Measurements from ENCODE around the gene RELCH.
"Not testable (repeated sequence)": the region's sequence is repeated elsewhere in the genome, so short reads cannot be mapped to it uniquely, and the experiment has no call there.

The RELCH gene, protein sequence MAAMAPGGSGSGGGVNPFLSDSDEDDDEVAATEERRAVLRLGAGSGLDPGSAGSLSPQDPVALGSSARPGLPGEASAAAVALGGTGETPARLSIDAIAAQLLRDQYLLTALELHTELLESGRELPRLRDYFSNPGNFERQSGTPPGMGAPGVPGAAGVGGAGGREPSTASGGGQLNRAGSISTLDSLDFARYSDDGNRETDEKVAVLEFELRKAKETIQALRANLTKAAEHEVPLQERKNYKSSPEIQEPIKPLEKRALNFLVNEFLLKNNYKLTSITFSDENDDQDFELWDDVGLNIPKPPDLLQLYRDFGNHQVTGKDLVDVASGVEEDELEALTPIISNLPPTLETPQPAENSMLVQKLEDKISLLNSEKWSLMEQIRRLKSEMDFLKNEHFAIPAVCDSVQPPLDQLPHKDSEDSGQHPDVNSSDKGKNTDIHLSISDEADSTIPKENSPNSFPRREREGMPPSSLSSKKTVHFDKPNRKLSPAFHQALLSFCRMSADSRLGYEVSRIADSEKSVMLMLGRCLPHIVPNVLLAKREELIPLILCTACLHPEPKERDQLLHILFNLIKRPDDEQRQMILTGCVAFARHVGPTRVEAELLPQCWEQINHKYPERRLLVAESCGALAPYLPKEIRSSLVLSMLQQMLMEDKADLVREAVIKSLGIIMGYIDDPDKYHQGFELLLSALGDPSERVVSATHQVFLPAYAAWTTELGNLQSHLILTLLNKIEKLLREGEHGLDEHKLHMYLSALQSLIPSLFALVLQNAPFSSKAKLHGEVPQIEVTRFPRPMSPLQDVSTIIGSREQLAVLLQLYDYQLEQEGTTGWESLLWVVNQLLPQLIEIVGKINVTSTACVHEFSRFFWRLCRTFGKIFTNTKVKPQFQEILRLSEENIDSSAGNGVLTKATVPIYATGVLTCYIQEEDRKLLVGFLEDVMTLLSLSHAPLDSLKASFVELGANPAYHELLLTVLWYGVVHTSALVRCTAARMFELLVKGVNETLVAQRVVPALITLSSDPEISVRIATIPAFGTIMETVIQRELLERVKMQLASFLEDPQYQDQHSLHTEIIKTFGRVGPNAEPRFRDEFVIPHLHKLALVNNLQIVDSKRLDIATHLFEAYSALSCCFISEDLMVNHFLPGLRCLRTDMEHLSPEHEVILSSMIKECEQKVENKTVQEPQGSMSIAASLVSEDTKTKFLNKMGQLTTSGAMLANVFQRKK

DNA sequence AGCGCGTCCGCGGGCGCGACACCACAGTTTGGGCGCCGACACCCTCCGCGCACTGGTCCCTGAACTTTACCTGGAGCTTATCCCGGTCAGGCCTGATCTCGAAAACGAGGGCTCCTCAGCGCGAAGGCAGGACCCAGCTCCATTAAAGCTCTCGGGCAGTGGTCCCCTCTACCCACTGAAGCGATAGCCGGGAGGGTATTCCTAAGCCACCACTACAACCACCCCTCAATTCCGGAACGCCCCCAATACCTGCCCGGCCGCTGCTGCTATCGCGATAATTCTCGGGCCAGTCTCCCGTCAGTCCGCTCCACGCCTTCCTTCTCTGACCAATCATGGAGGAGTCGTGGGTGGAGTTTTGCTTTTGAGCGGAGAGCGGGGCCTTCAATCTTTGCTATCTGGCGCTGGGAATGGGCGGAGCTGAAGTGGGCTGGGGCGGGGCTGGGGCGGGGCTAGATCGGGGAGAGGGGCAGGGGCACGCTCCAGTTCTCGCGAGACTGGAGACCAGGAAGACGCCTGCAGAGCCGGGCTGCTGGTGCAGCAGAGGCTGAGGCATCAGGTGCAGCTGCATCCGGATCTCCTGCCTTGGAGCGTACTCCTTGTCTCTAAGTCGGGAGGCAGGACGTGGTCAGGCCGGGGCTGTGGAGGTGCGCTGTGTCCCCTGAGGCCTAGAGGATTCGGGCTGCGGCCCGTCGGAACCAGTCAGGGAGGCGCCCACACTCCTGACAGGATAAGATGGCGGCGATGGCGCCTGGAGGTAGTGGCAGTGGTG lies at the start of gene RELCH, which contains the start of gene PIGN:
RELCH (plus strand) TSS at position 482 of the 769 bp plus-strand sequence; CDS start at position 733, 251 bp downstream.
PIGN (minus strand) TSS at position 283 of the 769 bp plus-strand sequence. CDS start 25,703 bp downstream, outside the sequence.
- in situ Hi-C loops (cut with HindIII; ENCODE audit: low sequenced_read_pairs), result no loop called here

DNA sequence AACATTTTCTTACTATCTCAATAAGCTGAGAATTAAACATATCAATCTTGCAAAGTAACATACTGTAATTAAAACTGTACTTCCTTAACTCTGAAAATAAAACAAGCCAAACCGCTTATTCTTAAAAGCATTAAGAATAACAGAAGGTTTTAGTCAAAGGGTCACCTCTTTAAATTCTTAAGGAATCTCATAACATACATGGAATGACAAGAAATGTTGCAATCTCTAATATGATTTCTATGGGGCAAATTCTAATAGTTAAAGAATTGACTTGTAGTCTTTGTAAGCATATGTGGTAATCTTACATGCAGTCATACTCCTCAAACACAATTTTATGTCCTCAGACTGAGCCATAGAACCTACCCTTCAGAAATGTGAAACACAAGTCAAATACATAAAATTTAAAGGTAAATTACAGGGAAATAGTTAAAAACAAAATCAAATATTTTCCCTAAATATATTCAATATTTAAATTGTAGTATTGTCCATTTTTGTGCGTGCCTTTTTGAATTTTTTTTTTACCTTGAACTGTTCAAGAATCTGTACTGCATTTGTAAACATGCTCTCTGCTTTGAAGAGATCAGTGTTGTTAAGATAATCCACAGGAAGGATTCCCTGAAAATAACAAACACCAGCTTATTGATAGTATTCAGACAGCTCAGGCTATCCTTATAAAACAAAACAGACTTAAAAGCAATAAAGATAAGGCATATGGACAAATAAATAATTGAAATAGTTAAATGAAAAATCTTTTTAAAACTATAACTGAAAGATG lies 48.4 kb upstream of the RELCH start:
- in situ Hi-C loops (cut with HindIII; ENCODE audit: low sequenced_read_pairs), result no loop called here

DNA sequence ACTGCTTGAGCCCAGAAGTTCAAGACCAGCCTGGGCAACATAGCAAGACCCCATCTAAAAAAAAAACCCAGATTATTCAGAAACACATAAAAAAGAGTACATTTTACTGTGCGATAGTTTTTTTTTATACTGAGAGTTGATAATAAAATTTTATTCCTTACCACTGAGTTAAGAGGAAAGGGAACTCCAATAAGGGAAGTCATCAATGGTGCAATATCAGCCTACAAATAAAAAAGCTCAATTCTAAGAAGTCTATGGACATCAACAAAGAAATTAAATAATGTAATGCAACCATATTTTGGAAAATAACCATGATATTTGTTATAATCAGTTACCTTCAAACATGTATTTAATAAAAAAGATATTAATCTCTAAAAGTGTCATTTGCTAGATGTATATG lies 46.8 kb upstream of the RELCH start:
- in situ Hi-C loops (cut with HindIII; ENCODE audit: low sequenced_read_pairs), result no loop called here

DNA sequence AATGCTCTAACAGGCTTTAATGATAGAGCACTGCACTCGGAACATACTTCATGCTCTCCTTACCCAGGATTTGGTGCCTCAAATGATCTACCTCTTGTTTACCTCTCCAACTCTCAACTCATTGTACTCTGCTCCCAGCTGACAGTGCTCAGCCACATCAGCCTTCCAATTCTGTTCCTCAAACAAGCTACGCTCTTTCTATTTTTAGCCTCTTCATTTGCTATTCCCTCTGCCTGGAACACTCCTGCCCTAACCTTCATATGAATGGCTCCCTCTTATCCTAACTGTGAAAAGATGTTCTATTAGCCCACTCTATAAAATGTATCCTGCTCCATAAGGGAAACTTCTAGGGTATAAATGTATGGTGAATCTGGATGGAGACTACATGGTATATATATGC lies 42.7 kb upstream of the RELCH start:
- in situ Hi-C loops (cut with HindIII; ENCODE audit: low sequenced_read_pairs), result no loop called here

DNA sequence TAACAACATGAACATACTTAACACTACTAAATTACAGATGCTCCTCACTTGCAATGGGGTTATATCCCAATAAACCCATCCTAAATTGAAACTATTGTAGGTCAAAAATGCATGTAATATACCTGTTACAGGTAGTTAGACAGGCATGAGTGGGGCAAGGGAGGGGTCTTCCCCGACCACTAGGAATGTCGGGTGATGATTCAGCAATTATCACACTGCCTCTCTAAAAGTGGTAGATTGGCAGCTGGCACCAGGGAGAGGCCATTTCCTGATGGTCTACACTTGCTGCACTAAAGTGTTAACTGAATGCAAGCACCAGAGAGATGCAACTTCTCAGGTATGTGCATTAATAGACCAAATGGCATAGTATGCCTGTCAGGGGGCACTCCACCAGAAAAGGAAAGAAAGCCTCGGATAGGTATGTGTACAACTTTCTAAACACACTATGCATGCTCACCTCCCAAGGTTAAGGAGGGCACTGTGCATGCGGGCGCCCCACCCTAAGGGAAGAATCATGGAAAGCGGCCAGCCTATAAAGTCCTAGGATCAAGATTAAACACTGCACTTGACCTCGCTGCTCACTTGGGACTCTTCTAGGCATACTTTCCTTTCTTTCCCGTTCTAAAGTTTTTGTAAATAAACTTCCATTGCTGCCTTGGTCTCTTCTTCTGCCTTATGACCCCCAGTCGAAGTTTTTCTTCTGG lies 35.8 kb upstream of the RELCH start:
- in situ Hi-C loops (cut with HindIII; ENCODE audit: low sequenced_read_pairs), result no loop called here

DNA sequence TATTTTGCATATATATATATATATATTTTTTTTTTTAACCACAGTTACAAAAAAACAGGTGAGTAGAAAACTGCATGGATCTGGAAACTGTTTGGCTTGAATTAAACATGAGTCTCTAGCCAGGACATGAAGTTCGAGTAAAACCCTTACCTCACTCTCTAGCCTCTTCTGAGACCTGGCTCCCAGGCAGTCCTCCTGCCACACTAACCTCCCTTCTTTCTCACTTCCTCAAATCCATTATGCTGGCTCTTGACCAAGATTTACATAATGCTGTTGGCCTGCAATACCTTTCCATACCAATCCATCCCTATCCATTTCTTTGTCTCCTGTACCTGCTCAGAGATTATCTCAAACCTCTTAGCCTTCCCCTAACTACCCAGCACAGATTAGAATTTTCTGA lies 34.2 kb upstream of the RELCH start:
- in situ Hi-C loops (cut with HindIII; ENCODE audit: low sequenced_read_pairs), result no loop called here

DNA sequence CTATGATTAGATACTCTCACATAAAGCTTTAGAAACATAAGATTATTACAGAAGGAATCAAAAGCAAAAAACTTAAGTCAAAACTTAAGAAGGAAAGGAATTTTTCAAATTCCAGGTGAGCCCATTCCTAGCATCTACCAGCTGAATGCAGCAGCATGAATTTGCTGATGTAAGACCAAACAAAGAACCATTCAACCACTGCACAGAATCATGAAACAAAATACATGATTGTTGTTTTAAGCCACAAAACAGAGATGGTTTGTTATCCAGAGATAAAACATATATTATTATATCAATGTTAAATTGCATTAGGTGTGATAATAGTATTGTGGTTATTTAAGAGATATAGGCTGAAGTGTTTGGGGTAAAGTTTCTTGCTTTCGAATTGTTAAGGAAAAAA lies 29.2 kb upstream of the RELCH start:
- in situ Hi-C loops (cut with HindIII; ENCODE audit: low sequenced_read_pairs), result no loop called here

DNA sequence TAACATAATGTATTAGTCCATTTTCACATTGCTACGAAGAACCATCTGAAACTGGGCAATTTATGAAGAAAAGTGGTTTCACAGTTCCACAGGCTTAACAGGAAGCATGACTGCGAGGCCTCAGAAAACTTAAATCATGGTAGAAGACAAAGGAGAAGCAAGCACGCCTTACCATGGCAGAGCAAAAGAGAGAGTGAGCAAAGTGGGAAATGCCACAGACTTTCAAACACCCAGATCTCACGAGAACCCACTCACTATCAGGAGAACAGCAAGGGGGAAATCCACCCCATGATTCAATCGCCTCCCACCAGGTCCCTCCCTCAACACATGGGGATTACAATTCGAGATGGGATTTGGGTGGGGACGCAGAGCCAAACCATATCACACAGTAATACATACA lies 22.7 kb upstream of the RELCH start:
- in situ Hi-C loops (cut with HindIII; ENCODE audit: low sequenced_read_pairs), result no loop called here

DNA sequence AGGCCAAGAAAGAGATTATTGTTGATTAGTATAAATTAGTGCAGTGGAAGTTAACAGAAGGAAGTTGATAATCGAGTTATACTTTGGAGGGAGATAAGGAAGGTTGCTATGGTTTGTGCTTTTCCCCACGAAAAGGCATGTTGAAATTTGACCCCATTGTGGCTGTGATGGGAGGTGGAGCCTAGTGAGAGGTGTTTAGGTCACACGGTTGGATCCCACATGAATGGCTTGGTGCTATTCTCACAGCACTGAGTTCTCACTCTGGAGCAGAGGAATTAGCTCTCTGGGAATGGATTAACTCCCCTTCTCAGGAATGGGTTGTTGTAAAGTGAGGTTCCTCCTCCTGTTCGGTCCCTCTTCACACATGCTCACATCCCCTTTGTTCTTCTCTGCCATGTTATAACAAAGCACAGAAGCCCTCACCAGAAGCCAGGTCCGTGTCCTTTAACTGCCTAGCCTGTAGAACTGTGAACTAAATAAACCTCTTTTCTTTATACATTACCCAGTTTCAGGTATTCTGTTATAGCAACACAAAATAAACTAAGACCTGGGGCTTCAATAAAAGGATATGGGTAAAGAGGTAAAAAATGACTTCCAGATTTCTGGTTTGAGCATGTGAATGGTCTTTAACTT lies 22.1 kb upstream of the RELCH start:
- in situ Hi-C loops (cut with HindIII; ENCODE audit: low sequenced_read_pairs), result no loop called here

DNA sequence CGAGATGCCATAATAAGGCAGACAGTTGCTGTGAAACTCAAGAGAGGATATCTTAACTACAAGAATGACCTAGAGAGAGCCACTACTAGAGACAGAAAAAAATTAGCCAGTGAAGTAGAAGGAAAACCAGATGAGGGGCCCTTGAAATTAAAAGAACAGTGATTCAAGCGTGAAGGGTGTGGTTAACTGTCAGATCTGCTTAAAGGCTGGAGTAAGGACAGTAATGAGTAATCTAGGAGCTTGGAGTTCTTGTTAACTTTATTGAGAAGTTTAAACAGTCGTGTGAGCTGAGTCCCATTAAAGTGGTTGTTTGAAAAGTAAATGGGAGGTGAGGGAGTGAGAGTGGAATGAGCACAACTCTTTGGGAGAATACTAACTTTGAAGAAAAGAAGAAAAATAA lies 21.5 kb upstream of the RELCH start:
- in situ Hi-C loops (cut with HindIII; ENCODE audit: low sequenced_read_pairs), result no loop called here

DNA sequence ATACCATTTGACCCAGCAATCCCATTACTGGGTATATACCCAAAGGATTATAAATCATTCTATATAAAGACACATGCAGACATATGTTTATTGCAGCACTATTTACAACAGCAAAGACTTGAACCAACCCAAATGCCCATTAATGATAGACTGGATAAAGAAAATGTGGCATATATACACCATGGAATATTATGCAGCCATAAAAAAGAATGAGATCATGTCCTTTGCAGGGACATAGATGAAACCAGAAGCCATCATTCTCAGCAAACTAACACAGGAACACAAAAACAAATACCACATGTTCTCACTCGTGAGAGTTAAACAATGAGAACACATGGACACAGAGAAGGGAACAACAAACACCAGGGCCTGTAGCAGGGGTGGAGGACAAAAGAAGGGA lies 20.5 kb upstream of the RELCH start:
- in situ Hi-C loops (cut with HindIII; ENCODE audit: low sequenced_read_pairs), result not testable (repeated sequence)

DNA sequence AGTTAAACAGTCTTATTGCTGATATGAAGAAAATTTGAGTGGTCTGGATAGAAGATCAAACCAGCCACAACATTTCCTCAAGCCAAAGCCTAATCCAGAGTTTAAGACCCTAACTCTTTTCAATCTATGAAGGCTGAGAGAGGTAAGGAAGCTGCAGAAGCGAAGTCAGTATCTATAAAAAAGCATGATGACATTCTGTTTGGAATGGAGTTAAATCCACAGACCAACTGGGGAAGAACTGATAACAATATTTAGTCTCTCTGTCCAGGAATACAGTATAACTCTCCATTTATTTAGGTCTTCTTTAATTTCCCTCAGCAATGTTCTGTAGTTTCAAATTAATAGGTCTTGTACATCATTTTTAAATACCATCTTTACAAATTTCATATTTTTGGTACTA lies 16.2 kb upstream of the RELCH start:
- in situ Hi-C loops (cut with HindIII; ENCODE audit: low sequenced_read_pairs), result no loop called here

DNA sequence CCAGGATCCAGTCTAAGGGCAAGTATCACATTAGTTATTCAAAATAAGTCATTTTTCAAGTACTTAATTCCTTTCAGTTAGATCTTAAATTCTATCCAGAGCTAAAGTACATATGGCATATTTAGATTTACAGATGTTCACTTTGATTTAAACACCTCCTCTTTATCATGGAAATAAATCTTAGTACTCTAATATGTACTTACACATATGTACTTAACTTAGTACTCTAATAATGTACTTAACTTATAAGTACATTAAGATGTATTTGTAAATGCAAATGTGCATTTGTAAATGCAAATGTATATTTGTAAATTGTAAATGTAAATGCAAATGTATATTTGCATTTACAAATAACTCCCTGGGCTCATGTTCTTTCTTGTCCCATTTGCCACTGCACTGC lies 14.8 kb upstream of the RELCH start:
- in situ Hi-C loops (cut with HindIII; ENCODE audit: low sequenced_read_pairs), result no loop called here

DNA sequence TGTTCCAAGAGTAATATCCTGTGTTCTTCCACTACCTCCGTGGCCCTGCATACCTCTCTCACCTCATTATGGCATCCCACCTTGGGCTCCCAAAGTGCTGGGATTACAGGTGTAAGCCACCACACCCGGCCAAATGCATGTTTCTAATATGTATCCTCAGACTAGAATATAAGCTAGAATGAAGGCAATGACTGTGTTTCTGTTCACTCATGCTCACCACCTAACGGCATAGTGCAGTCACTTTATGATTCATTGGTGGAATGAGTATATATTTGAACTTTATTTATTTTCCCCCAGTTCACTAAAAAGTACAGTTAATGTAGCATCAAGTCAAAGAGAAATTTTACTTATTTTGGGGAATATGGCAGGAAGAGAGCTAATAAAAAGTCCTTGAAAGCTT lies 11.5 kb upstream of the RELCH start:
- in situ Hi-C loops (cut with HindIII; ENCODE audit: low sequenced_read_pairs), result no loop called here

DNA sequence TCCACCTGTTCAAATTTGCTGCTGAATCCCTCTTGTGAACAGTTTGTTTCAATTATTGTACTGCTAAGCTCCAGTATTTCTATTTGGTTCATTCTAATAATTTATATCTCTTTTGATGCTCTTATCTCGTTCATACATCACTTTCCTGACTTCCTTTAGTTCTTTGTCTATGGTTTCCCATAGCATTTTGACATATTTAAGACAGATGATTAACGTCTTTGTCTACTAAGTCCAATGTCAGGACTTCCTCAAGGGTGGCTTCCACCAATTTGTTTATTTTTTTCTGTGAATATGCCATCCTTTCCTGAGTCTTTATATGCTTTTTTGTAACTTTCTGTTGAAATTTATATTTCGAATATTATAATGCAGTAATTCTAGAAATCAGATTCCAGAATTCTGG lies 9.8 kb upstream of the RELCH start:
- in situ Hi-C loops (cut with HindIII; ENCODE audit: low sequenced_read_pairs), result no loop called here

DNA sequence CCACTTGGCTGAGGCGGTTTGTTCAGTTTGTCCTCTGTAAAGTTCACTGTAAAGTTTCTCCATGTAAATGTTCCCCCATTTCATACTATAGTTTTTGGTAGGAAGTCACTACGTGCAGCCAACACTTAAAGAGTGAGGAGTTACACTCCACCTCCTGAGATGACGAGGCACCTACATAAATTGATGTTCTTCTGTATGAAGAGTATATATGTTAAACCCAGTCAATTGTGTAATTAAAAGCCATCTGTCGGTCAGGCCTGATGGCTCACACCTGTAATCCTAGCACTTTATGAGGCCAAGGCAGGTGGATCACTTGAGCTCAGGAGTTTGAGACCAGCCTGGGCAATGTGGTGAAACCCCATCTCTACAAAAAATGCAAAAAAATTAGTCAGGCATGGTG lies 7.8 kb upstream of the RELCH start:
- in situ Hi-C loops (cut with HindIII; ENCODE audit: low sequenced_read_pairs), result no loop called here

DNA sequence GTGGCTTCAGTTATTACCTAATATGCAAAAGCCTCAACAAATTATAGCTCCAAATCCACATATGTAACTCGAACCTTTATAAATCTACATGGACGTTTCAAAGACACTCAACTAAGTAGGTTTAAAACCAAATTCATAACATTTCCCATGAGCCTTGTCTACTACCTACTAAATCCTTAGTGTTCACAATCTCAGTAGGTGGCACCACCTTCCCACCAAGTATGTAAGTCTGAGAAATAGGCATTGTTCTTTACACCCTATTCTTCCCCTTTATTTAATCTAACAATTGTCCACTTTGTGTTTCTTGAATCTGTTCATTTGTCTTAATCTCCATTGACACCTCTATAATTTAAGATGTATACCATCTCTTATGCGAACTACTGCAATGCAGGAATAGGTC lies 4.8 kb upstream of the RELCH start:
- in situ Hi-C loops (cut with HindIII; ENCODE audit: low sequenced_read_pairs), result no loop called here

DNA sequence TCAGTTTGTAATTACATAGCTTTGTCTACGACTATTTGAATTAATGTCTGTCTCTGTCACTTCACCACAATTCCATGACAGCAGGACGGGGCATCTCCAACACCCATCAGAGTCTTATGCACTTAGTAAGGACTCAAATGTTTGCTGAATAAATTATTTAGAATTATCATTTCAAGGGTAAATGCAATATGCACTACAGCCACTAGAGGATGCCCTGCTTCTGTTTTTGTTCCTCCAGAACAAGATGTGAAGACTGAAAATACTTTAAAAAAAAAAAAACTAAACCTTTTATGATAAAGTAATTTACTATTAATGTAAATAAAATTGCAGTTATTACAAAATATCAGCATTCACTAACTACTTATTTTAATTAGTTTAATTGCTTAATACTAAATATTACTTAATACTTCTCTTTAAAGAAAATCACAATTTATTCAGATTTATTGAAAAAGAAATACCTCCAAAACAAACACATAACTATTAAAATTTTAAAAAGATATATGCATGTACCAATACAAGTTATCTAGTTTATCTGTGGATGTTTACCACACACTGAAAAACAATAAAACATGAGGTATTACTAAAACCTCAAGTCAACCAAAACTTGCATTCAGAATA lies 3.4 kb upstream of the RELCH start:
- in situ Hi-C loops (cut with HindIII; ENCODE audit: low sequenced_read_pairs), result no loop called here

DNA sequence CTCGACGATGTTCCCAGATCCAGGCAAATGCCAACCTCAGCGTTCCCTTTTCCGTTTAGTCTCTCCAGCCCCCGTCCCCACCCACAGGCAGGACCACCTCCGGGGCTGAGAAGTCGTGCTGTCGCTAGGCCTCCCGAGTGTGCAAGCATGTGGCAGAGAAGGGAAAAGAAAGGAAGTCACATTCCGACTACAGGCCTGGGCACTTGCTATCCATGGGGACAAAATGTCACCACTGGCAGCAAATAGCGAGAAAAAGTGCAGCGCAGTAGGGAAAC lies 619 bp upstream of the RELCH start:
- in situ Hi-C loops (cut with HindIII; ENCODE audit: low sequenced_read_pairs), result no loop called here

All from endothelial cell of hepatic sinusoid (primary cell).